GM19025 (cell line): ENCODE measurements around the gene MIB1.
"Not testable (repeated sequence)": the region's sequence is repeated elsewhere in the genome, so short reads cannot be mapped to it uniquely, and the experiment has no call there.

Source experiments
- ATAC-seq: cut with Tn5 transposase; IDR thresholded peaks from one replicate; pipeline ENCODE4 v1.9.1; 2021; ENCODE audit warnings: mild to moderate bottlenecking, low read depth, moderate library complexity; ENCODE audit not compliant: unreplicated experiment

Gene MIB1

GRCh38 chr18:21740538-21741311 is at the start of gene MIB1:
TSS of gene MIB1 (plus strand) at chr18:21740792. CDS start at chr18:21741584, 792 bp downstream.
- peak; percentile 95 for ATAC-seq

DNA sequence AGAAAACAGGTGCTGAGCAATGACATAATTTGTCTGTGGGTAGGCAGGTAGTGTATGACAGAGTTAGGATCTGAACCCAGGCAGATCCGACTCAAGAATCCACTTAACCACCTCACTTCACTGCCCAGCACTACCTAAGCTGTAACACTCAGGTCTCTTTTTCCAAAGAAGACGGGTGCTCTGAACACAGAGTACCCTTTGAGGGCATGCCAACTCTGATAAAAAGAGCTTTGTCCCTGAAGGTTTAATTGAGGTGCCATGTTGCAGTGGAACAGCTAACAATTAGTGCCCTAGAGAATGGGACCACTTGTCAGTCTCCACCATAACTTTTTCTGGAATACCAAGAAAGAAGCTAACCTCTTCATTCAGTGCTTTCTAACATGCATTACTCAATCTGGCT is 47.3 kb upstream of the MIB1 start:
- ATAC-seq = no peak

- ATAC-seq = no peak
Observed at GRCh38 chr18:21700528-21701075, 40.0 kb upstream of the MIB1 start.

DNA sequence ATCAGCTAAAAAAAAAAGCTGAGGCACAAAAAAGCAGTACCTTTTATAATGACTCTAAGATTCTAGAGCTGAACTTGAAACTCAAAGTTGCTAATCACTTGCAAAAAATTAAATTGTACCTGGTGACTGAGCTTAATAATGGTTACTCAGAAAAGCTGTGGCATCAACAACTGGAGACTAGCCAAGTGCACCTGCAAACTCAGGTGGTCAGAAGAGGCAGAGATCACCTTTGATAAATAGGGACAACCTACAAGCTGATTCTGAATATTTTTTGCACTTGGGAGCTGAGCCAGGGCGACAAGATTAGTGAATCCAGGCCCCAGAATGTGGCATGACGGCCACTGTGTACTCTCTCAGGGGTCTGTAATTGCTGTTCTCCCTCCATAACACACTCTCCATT is 39.0 kb upstream of the MIB1 start:
- ATAC-seq = no peak

DNA sequence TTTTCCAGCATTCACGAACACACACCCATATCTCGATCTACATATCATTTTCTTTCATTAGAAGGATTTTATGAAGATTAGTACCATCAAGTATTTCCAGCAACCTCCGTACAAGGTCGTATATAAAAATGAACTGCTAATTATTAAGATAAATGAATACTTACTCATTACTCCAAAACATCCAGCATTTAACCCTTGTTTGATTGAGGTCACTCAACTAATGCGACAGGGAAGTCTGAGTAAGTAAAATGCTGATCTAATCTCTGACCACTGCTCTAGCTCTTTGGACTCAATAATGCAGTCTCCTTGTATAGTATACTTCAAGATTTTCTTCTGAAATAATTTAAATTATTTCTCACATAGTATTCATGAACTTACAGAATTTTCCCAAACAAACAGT is 38.0 kb upstream of the MIB1 start:
- no peak for ATAC-seq

- no peak for ATAC-seq
Observed at GRCh38 chr18:21703241-21703820, 37.3 kb upstream of the MIB1 start.

- peak; percentile 95 for ATAC-seq
Observed at GRCh38 chr18:21704603-21705364, 35.8 kb upstream of the MIB1 start, which contains the start of gene ABHD3. TSS of gene ABHD3 (minus strand) at chr18:21704774. CDS start at chr18:21704665, 109 bp downstream.

- ATAC-seq = no peak
Observed at GRCh38 chr18:21706386-21706865, 34.2 kb upstream of the MIB1 start.

- ATAC-seq = not testable (repeated sequence)
Observed at GRCh38 chr18:21707130-21707529, 33.5 kb upstream of the MIB1 start.

GRCh38 chr18:21714474-21714873 is 26.1 kb upstream of the MIB1 start:
- no peak for ATAC-seq

- ATAC-seq = no peak
Observed at GRCh38 chr18:21722687-21723086, 17.9 kb upstream of the MIB1 start.

DNA sequence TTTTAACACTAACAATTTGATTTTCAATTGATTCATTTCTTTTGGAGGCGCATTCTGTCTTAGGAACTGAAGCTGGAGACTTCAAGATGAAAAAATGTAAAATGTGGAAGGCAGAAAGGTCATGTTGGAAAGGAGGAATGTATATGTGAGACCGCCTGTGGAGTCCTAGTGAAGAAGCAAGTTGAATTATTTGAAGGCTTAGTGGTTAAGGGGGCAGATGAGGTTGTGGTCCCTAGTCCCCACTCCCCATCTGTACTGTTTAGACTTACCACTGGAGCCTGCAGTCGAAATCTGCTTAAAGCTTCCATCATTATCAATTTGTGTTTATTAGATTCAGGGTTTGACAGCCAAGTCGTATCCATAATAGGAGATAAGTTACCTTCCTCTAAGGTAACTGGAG is 15.4 kb upstream of the MIB1 start:
- ATAC-seq = no peak

DNA sequence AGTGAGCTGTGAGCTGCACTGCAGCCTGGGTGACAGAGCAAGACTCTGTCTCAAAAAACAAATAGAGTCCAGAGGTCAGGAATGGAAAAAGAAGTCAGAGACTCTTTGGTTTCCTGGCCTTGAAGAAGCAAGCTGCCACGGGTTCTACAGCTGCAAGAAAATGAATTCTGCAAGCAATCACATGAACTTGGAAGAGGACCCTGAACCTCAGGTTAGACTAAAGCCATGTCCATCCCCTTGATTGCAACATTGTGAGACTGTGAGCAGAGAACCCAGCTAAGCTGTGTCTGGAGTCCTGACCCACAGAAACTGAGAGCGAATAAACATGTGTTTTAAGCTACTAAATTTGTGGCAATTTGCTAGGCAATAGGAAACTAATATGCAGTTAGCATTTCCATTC is 12.9 kb upstream of the MIB1 start:
- no peak for ATAC-seq

GRCh38 chr18:21733011-21733410 is 7.6 kb upstream of the MIB1 start:
- ATAC-seq = no peak

- no peak for ATAC-seq
Observed at GRCh38 chr18:21735452-21736015, 5.1 kb upstream of the MIB1 start.

DNA sequence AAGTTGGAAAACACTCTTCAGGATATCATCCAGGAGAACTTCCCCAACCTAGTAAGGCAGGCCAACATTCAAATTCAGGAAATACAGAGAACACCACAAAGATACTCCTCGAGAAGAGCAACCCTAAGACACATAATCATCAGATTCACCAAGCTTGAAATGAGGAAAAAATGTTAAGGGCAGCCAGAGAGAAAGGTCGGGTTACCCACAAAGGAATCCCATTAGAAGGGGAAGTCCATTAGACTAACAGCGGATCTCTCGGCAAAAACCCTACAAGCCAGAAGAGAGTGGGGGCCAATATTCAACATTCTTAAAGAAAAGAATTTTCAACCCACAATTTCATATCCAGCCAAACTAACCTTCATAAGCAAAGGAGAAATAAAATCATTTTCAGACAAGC is 3.7 kb upstream of the MIB1 start:
- ATAC-seq = not testable (repeated sequence)

DNA sequence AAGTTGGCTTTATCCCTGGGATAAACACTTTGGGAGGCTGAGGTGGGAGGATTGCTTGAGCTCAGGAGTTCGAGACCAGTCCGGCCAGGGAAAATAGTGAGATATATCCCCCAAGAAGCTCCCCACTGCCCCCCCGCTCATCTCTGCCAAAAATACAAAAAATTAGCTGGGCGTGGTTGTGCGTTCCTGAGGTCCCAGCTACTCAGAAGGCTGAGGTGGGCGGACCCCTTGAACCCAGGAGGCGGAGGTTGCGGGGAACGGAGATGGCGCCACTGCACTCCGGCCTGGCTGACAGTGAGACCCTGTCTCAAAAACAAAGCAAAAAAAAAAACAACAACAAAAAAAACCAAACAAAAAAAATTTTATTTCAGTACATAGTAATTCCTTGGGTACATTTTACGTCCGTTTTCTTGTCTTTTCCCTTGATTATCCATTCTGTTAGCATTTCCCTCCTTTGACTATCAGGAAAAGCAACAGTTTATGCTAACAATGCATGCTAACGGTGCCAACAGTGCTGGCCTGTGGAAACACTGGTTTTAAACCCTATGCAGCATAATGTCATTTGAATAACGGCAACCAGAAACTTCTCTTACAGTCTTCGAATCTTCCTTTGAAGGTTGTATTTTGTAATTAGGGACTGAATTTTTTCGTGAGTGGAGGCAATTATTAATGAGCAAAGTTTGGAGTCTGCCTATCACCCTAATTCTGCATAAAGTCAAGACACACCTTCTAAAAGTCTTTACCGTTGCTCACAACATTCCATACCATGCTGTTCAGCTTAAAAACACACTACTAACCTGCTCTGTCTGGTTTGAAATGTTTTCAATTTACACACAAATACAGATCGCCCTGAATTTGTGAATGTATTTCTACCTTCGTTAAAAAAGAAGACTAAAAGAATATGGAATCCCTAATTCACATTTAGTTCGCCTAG is 721 bp upstream of the MIB1 start:
- ATAC-seq = peak; percentile 3

GRCh38 chr18:21741312-21741561 is 645 bp downstream of the MIB1 start:
- no peak for ATAC-seq

- peak; percentile 7 for ATAC-seq
Observed at GRCh38 chr18:21741562-21742314, 1.1 kb downstream of the MIB1 start.
